ENCODE measurements around the gene KIFC1. TPM values are rescaled to one million over a fixed set of nuclear protein-coding genes. Genes with fewer than 3 reads are reported as not detected.
A peak's percentile ranks its signal among the peaks of the same experiment; 100 is the strongest.
"Not testable (repeated sequence)": the region's sequence is repeated elsewhere in the genome, so short reads cannot be mapped to it uniquely, and the experiment has no call there.

Gene KIFC1, protein sequence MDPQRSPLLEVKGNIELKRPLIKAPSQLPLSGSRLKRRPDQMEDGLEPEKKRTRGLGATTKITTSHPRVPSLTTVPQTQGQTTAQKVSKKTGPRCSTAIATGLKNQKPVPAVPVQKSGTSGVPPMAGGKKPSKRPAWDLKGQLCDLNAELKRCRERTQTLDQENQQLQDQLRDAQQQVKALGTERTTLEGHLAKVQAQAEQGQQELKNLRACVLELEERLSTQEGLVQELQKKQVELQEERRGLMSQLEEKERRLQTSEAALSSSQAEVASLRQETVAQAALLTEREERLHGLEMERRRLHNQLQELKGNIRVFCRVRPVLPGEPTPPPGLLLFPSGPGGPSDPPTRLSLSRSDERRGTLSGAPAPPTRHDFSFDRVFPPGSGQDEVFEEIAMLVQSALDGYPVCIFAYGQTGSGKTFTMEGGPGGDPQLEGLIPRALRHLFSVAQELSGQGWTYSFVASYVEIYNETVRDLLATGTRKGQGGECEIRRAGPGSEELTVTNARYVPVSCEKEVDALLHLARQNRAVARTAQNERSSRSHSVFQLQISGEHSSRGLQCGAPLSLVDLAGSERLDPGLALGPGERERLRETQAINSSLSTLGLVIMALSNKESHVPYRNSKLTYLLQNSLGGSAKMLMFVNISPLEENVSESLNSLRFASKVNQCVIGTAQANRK
- total RNA-seq (1 to 10 TPM in 1 of 2 experiments, under 1 TPM in 1; 0.60 to 1.2 TPM), polyA plus RNA-seq (under 1 TPM in 2 of 3 donors, not detected in 1; 0.26 to 0.46 TPM), total RNA-seq (0.19 to 1.7 (median 1.4) reads per million in 6 experiments)

DNA sequence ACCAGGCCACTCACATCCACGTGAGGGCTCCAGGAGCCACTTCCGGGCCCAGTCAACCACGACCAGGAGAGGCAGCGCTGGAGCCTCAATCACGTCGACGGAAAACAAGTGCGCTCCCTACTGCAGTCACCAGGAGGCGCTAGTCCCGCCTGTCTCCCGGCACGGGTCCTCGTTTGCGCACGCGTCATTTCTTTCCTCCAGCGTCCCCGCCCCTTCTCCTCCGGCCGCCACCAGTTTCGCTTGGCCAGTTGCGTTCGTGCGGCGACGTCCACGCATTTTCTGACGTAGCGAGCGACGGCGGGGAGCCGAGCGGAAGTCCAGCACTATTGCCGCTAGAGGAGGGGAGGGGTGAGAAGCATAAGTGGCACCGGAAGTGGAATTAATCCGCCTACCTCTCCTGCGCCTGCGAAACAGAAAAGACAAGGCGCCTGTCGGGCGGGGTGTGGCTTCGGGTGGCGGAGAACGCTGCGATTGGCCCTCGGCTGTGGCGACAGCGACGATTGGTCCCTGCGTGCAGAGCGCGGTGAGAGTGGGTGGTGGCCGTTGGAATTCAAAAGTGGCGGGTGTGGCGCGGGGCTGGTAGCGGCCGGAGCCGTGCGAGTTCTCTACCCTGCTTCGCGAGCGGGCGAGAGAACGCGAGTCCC lies at the start of gene KIFC1:
Gene KIFC1 (plus strand): TSS at position 546 of the 644 bp plus-strand sequence. CDS start 163 bp downstream, outside the sequence.
- Mint-ChIP-seq H3K9me3 (no peaks in the 10 kb centered on the region), H3K4me3 (peak within 1 kb of the TSS; percentile 72 to 90 (median 86)), H3K27ac (peak within 1 kb of the TSS; percentile 90 to 98 (median 98)), H3K27me3 (no peaks in the 10 kb centered on the region), H3K36me3 (no peaks in the 10 kb centered on the region), H3K4me1 (peaks cover 9 to 27% (median 23%) of the 10 kb centered on the region in 4 donors)
- DNase-seq (peak; percentile 95 to 100 (median 99)), ATAC-seq (peak; percentile 92 to 97)
- POLR2A ChIA-PET, result interaction anchor here (0.6 to 2.6 kb wide), 13 partner anchors 19 to 201 kb away, joined by 3 to 18 read pairs (median 6); partner anchors contain the start of genes CUTA, PFDN6, PHF1 and RPS18

DNA sequence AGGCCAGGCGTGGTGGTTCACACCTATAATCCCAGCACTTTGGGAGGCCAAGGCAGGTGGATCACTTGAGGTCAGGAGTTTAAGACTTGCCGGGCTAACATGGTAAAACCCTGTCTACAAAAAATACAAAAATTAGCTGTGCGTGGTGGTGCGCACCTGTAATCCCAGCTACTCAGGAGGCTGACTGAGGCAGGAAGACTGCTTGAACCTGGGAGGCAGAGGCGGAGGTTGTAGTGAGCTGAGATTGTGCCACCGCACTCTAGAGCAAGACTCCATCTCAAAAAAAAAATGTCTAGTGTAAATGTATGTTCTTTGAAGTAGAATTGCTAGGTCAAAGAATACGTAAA lies 48.0 kb upstream of the KIFC1 start:
- H3K27me3 Mint-ChIP-seq, DNase-seq, H3K9me3 Mint-ChIP-seq, ATAC-seq, H3K36me3 Mint-ChIP-seq: not testable (repeated sequence)
- POLR2A ChIA-PET, result interaction anchor here (0.6 to 3.7 kb wide), 27 partner anchors 9 to 498 kb away, joined by 3 to 141 read pairs (median 12); partner anchors contain the start of genes B3GALT4, CUTA, HSD17B8 and KIFC1
- H3K27ac Mint-ChIP-seq, result peak overlapping the region; percentile 91 to 99 (median 96)
- peak overlapping the region; percentile 73 to 91 (median 84) for H3K4me3 Mint-ChIP-seq
- H3K4me1 Mint-ChIP-seq, result peaks cover 26 to 59% (median 40%) of the 10 kb centered on the region in 4 donors

DNA sequence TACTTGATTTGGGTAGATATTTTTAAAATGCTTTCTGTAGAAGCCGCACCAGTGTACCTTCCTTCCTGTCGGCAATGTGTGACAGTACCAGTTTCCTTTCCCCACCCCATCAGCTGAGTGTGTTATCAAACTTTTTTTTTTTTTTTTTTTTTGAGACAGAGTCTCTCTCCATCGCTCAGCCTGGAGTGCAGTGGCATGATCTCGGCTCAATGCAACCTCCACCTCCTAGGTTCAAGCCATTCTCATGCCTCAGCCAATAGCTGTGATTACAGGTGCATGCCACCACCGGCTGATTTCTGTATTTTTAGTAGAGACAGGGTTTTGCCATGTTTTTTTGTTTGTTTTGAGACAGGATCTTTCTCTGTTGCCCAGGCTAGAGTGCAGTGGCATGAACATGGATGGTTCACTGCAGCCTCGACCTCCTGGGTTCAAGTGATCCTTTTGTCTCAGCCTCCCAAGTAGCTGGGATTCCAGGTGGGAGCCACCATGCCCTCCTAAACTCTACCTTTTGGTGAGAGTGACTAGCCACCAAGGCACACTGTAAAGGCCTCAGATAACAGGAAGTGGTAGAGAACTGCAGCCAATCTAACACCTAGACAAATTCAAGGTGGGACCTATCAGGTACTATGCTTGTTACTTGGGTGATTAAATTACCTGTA lies 47.5 kb upstream of the KIFC1 start:
- Mint-ChIP-seq H3K27me3 (no peaks in the 10 kb centered on the region), H3K4me3 (peak overlapping the region; percentile 73 to 91 (median 84)), H3K36me3 (no peaks in the 10 kb centered on the region), H3K9me3 (peaks cover 0 to 2% (median 0%) of the 10 kb centered on the region in 9 donors), H3K4me1 (peaks cover 23 to 55% (median 43%) of the 10 kb centered on the region in 4 donors), H3K27ac (peak overlapping the region; percentile 91 to 99 (median 96))
- ATAC-seq (peak; percentile 74 to 75), DNase-seq (peak; percentile 30 to 90 (median 74))
- POLR2A ChIA-PET, result interaction anchor here (0.6 to 3.7 kb wide), 33 partner anchors 9 to 499 kb away, joined by 3 to 141 read pairs (median 7); partner anchors contain the start of genes B3GALT4, CUTA, HSD17B8 and KIFC1

DNA sequence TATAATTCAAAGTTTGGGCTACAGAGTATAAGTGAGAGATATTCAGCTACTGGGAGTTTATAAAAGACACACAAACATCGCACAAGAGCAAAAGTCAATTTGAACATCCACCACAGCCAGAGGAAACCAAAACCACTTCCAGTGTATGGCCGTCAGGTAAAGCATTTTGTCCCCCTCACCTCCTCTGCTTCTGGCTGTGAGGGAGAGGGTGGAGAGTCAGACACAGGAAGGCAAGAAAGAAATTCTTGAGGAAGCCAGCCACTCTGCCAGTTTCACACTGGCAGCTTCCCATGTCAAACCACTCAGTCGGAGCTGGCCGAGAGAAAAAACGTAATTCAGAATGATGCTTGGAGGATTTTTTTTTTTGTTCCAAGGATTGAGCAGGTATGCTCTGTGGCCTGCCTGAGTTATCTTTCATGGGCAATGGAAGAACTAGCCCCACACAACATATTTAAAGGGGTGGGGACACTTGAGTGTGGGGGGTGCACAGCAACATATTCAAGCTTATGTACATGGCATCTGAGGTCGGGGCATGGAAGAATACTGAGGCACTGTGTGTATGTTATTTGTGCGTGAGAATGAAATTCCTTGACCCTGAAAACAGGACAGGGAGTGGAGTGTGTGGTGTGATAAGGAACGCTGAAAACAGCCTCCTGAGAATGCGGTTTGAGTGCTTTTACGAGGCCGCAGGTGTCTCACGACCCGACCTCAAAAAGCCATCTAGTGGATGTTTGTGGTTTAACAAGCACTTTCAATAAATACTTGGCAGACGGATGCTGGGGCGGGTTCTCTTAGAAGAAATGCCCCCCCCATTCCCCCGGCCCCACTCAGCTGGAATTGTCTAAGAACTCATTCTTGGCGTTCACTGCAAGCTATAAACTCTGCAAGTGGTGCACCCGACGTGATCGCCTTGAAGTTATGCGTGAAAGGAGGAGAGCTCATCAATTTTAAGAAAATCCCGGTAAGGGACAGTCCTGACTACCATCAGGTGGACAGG lies 46.6 kb upstream of the KIFC1 start:
- H3K9me3 Mint-ChIP-seq, result peaks cover 0 to 2% (median 0%) of the 10 kb centered on the region in 9 donors
- POLR2A ChIA-PET, result interaction anchor here (0.6 to 3.7 kb wide), 33 partner anchors 10 to 491 kb away, joined by 3 to 141 read pairs (median 7); partner anchors contain the start of genes B3GALT4, CUTA, HLA-DMA and KIFC1
- ATAC-seq (peak; percentile 56 to 64), DNase-seq (peak; percentile 46 to 88 (median 74))
- peaks cover 28 to 54% (median 48%) of the 10 kb centered on the region in 4 donors for H3K4me1 Mint-ChIP-seq
- H3K4me3 Mint-ChIP-seq, result peak overlapping the region; percentile 73 to 91 (median 84)
- peak overlapping the region; percentile 91 to 99 (median 96) for H3K27ac Mint-ChIP-seq
- no peaks in the 10 kb centered on the region for H3K36me3 Mint-ChIP-seq
- H3K27me3 Mint-ChIP-seq, result no peaks in the 10 kb centered on the region

DNA sequence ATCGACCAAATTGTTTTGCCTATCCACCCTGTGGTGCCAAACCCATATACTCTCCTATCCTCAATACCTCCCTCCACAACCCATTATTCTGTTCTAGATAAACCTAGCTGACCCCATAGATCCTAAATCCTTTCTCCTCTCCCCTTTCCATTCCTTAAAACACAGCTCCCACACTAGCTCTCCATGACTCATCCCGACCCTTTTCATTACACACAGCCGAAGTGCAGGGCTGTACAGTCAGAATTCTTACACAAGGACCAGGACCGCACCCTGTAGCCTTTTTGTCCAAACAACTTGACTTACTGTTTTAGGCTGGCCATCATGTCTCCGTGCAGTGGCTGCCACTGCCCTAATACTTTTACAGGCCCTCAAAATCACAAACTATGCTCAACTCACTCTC lies 44.7 kb upstream of the KIFC1 start:
- Mint-ChIP-seq H3K4me1 (peaks cover 28 to 47% (median 42%) of the 10 kb centered on the region in 4 donors), H3K4me3 (peak overlapping the region in 2 of 10 donors; percentile 2 to 33), H3K27ac (peak overlapping the region in 6 of 10 donors; percentile 21 to 99 (median 70))
- not testable (repeated sequence) for ATAC-seq, DNase-seq, H3K36me3 Mint-ChIP-seq, H3K9me3 Mint-ChIP-seq, H3K27me3 Mint-ChIP-seq
- POLR2A ChIA-PET, result interaction anchor here (0.6 to 1.1 kb wide), 2 partner anchors 34 to 38 kb away, joined by 3 read pairs; partner anchors contain the start of gene TAPBP

DNA sequence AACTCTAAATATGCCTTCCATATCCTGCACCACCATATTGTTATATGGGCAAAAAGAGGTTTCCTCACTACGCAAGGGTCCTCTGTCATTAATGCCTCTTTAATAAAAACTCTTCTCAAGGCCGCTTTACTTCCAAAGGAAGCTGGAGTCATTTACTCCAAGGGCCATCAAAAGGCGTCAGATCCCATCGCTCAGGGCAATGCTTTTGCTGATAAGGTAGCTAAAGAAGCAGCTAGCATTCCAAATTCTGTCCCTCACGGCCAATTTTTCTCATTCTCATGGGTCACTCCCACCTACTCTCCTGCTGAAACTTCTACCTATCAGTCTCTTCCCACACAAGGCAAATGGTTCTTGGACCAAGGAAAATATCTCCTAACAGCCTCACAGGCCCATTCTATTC lies 43.8 kb upstream of the KIFC1 start:
- ATAC-seq, result no peak
- POLR2A ChIA-PET, result interaction anchor here (0.6 to 1.1 kb wide), 2 partner anchors 35 to 39 kb away, joined by 3 read pairs; partner anchors contain the start of gene TAPBP
- Mint-ChIP-seq H3K4me1 (peaks cover 28 to 45% (median 39%) of the 10 kb centered on the region in 4 donors), H3K27ac (peak overlapping the region in 3 of 10 donors; percentile 10 to 68 (median 21)), H3K4me3 (no peak overlapping the region), H3K36me3 (no peaks in the 10 kb centered on the region), H3K9me3 (peaks cover 0 to 2% (median 0%) of the 10 kb centered on the region in 9 donors), H3K27me3 (no peaks in the 10 kb centered on the region)
- no peak for DNase-seq

DNA sequence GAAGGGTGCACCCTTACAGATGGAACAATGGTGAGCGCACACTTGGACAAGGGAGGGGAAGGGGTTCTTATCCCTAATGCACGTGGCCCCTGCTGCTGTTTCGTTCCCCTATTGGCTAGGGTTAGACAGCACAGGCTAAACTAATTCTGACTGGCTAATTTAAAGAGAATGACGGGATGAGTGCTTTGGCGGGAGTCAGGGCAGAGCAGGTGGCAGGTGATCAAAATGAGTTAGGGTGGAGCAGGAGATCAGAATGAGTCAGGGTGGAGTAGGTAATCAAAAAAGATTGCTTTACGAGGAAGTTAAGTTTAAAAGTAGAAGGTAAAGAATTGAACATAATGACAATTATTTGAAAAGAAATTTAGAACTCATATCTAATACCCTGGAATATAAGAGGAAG lies 35.8 kb upstream of the KIFC1 start:
- H3K4me1 Mint-ChIP-seq, H3K36me3 Mint-ChIP-seq, ATAC-seq, POLR2A ChIA-PET, DNase-seq, H3K4me3 Mint-ChIP-seq, H3K27me3 Mint-ChIP-seq, H3K9me3 Mint-ChIP-seq: not testable (repeated sequence)
- H3K27ac Mint-ChIP-seq, result peak overlapping the region in 3 of 10 donors; percentile 64 to 89 (median 74)

DNA sequence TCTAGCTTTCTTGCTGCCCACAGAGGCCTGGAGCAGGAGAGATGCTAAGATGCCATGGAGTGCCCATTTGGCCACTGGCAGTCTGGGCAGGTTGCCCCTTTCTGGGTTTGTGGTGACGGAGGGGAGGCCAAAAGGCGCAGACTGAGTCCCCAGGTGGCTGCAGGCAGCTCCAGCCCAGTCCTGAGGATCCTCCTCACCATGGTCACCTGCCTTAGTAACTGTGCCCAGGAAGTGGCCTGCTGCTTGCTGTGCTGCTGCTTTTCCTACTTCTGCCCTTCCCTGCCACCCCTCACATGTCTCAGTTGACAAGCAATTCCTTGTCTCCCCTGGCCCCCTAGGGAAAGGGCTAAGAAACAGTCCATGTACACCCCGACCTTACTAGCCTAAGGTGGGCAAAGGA lies 35.3 kb upstream of the KIFC1 start:
- no peak for ATAC-seq
- Mint-ChIP-seq H3K27ac (peak overlapping the region in 2 of 10 donors; percentile 64 to 71), H3K36me3 (no peaks in the 10 kb centered on the region), H3K4me1 (peaks cover 0 to 4% (median under 1%) of the 10 kb centered on the region in 4 donors), H3K4me3 (no peak overlapping the region), H3K27me3 (no peaks in the 10 kb centered on the region), H3K9me3 (no peaks in the 10 kb centered on the region)
- no peak for DNase-seq
- POLR2A ChIA-PET, result interaction anchor here (0.9 kb wide), 1 partner anchor 11 kb away, joined by 3 read pairs; no protein-coding TSS in a partner anchor

DNA sequence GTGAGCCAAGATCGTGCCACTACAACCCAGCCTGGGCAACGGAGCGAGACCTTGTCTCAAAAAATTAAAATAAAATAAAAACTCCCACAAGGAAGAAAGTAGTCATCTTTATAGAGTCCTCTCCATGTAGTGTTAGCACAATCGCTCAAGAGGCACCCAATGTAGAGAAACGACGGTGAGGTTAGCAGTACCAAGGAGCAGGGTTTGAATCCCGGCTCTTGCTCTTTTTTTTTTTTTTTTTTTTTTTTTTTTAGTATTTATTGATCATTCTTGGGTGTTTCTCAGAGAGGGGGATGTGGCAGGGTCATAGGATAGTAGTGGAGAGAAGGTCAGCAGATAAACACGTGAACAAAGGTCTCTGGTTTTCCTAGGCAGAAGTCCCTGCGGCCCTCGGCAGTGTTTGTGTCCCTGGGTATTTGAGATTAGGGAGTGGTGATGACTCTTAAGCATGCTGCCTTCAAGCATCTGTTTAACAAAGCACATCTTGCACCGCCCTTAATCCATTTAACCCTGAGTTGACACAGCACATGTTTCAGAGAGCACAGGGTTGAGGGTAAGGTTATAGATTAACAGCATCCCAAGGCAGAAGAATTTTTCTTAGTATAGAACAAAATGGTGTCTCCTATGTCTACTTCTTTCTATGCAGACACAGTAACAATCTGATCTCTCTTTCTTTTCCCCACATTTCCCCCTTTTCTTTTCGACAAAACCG lies 34.3 kb upstream of the KIFC1 start:
- DNase-seq, H3K36me3 Mint-ChIP-seq, ATAC-seq, H3K9me3 Mint-ChIP-seq, H3K4me3 Mint-ChIP-seq, H3K27me3 Mint-ChIP-seq, H3K4me1 Mint-ChIP-seq: not testable (repeated sequence)
- POLR2A ChIA-PET, result interaction anchor here (0.9 kb wide), 1 partner anchor 12 kb away, joined by 3 read pairs; no protein-coding TSS in a partner anchor
- H3K27ac Mint-ChIP-seq, result peak overlapping the region in 1 of 10 donors; percentile 11

DNA sequence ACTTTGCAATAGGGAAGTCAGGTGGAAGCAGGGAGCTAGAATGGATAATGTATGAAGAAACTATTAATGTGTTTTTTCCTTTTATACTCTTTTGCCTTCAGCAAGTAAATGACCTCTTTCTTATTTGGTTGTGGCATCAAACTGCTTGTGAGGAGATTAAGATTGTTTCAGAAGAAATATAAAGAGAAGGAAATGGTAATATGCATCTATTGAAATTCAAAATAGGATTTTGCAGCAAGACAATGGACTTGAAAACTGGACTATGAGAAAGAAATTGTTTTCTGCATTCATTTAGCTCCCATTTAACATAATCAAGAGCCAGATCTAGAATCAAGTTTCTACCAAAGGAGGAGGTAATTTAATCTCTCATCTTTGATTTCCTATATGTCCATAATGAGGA lies 32.3 kb upstream of the KIFC1 start:
- no peaks in the 10 kb centered on the region for H3K27me3 Mint-ChIP-seq
- DNase-seq (no peak), ATAC-seq (no peak)
- H3K4me3 Mint-ChIP-seq, result no peak overlapping the region
- no peaks in the 10 kb centered on the region for H3K36me3 Mint-ChIP-seq
- peaks cover 0 to 4% (median 0%) of the 10 kb centered on the region in 4 donors for H3K4me1 Mint-ChIP-seq
- POLR2A ChIA-PET, result interaction anchor here (0.6 kb wide), 1 partner anchor 97 kb away, joined by 5 read pairs; no protein-coding TSS in a partner anchor
- H3K27ac Mint-ChIP-seq, result peak overlapping the region in 2 of 10 donors; percentile 30 to 71
- no peaks in the 10 kb centered on the region for H3K9me3 Mint-ChIP-seq
